Activated CD8-positive, alpha-beta memory T cell treated with anti-CD3 and anti-CD28 coated beads, Interleukin-2, amount 50 U/mL, for 48 hours (primary cell): ENCODE results near the gene THAP2.
"Not testable (repeated sequence)": the region's sequence is repeated elsewhere in the genome, so short reads cannot be mapped to it uniquely, and the experiment has no call there.

Experiments used
- DNase-seq: peaks from one replicate; pipeline ENCODE4 v3.0.0-alpha.2; 2020

THAP2 gene

DNA sequence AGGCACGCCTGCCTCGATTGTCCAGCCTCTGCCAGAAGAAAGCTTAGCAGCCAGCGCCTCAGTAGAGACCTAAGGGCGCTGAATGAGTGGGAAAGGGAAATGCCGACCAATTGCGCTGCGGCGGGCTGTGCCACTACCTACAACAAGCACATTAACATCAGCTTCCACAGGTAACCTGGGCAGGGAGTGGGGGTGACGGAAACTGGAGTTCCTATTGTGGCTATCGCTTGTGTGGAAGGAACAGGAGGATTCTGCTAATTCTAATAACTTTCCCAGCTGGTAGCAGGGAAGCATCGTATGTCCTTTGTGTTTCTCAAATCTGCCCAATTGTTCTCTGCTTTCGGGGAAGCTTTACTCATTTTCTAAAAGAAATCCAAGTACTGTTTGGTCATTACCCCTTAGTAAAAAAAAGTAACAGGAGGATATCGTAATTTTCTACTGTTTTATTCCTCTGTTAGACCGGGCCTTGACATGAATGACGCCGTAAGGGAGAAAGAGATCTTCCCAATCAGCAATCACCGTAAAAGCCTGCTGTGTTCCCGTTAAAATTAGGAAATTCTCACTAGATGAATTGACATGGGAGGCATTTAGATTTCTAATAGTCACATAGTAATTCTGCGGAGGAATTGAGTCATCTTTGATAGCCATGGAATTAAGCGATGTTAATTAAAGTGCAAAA lies 449 bp downstream of the THAP2 start:
- no peak for DNase-seq

DNA sequence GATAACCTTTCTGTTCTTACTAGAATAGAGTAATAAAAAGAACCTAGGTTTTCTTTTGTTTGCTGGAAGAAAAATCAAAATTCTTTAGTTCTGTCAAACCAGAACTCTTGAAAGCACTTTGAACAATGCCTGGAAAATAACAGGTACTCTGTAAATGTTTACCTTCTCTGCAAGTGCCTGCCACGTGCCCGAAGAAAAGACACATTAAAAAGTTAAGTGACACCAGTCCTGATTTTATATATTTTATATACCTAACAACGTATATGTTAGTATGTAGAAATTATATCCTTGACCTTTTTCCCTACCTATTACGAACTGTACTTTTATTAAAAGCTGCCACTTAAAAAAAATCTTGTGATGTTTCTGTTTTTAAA lies 976 bp downstream of the THAP2 start:
- DNase-seq = no peak

DNA sequence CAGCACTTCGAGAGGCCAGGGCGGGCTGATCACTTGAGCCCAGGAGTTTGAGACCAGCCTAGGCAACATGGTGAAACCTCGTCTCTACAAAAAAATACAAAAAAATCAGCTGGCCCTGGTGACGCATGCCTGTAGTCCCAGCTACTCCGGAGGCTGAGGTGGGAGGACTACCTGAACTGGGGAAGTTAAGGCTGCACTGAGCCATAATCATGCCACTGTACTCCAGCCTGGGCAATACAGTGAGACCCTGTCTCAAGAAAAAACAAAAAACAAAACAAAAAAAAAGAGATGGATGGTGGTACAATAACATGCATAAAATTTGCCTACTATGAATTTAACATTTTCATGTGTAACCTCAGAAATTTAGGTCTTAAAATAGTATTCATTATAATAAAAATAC lies 2.2 kb downstream of the THAP2 start:
- DNase-seq = no peak

DNA sequence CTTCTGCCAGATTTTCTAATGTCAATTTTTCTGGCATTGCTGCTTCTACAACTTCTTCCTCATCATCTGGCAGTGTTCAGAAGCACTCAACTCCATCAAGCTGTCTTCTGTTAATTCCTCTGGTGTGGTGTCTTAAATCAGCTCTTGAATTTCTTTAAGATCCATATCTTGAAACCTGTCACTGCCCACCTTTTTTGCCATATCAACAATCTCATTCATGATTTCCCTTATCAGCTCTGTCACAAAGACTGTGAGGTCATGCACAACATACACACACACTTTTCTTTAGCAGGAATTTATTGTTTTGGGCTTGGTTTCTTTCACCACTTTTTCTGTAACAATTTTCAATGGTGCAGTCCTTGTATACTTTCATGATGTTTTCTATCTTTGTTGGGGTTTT lies 7.2 kb downstream of the THAP2 start:
- DNase-seq = no peak

DNA sequence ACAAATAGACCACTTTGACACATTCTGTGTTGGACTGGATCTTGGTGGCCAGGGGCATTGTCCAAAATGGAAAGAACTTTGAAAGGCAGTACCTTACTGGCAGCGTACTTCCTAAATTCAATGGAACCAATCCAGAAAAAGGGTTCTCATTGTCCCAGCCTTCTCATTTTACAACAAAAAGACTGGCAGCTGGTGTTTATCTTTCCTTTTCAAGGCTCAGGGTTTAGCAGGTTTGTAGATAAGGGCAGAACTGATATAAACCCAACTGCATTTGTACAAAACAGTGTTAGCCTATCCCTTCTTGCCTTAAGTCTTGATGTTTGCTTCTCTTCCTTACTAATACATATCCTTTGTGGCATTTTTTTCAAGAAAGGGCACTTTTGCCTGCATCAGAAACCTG lies 7.7 kb downstream of the THAP2 start:
- DNase-seq = no peak

DNA sequence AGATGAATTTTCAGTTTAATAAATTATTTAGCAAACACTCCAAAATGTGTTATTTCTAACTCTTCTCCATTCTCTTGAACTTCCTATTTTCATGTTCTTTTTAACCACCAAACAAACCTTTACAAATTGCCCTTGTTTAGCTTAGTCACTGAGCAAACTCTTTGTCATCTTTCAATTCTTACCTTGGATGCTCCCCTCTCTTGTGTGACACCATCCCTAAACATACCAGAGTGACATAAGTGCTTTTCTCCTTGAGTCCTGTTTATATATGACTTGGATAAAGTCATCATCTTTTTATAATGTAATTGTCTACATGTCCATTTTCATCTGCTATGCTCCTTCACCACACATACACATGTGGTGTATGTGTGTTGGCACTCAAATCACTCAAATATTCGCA lies 18.4 kb downstream of the THAP2 start:
- DNase-seq = no peak

DNA sequence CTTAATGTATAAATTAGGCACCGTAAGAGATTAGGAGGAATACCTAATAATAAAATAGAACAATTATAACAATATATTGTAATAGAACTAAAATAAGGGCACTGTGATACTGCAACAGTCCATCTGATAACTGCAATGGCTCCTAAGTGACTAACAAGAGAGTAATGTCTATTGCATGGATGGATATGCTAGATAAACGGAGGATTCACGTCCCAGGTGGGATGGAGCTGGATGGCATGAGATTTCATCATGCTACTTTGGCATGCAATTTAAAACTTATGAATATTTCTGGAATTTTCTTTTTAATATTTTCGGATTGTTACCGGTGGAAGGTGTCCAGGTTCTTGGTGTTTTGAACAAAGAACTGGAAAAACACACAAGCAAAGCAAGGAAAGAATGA lies 19.5 kb downstream of the THAP2 start:
- DNase-seq = no peak

DNA sequence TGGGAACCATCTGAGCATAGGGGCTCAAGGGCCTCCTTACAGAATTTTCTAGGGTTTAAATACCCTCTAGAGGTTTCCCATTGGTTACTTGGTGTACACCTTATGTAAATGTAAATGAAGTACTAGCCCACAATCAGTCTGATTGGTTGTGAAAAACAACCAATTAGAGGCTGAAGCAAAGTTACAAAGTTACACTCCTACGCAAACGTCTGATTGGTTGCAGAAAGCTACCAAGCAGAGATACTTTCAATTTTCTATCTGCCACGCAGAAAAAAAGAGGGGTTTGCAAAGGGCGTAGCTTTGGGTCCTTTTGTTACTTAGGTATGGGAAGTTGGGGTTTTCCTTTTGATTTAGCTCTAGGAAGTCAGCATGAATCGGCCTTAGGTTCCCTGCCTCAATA lies 20.0 kb downstream of the THAP2 start:
- DNase-seq = no peak

DNA sequence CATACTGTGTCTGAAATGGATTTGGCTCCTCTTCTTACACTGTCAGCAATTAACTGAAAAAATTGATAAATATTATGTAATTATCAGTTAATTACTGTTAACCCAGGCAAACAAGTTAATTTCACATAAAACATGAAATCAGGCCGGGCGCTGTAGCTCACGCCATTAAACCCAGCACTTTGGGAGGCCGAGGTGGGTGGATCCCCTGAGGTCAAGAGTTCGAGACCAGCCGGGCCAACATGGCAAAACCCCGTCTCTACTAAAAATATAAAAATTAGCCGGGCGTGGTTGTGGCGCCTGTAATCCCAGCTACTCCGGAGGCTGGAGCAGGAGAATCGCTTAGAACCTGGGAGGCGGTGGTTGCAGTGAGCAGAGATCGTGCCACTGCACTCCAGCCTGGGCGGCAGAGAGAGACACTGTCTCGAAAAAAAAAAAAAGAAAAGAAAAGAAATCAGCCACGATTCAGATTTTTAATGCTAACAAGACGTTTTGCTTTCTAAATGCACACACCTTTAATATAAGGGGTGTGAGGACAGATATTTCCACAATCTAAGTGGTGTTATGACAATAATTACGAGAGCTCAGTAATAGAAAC lies 21.3 kb downstream of the THAP2 start:
- DNase-seq = no peak

DNA sequence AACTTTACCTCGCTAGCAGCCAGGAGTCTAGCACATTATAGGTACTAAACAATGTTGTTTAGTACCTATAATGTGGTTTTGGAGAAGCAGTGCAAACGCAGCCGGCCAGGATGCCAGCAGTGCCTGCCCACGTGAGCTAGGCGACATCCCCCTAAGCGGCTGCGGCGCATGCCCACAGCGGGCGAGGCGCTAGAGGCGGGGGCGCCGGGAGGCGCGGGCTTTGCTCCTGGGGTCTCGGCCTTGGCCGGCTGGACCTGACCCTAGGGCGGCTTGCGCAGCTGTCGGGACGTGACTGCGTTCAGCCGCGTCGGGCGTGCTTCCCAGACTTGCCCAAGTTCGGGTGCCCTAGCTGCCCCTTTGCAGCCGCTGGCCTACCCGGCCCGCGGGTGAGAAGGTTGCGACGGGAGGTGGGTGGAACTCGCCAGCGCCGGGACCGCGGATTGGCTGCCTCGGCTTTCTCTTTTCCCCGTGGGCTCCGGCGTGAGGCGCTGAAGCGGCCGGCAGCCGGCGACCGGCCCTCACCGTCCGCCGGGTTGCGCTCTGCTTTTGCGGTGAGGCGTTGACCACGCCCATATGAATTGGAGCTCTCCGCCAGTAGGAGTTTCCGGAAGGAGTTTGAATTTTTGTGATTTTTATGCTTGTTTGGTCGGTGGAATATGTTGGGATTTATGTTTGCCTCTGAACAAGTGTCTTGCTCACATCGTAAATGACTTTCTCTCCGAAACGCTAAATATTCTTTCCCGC lies 22.0 kb downstream of the THAP2 start, which contains the start of gene TMEM19:
TSS of gene TMEM19 (plus strand) at position 169 of the 744 bp plus-strand sequence. CDS start 599 bp downstream, outside the sequence.
- peak; percentile 90 for DNase-seq

DNA sequence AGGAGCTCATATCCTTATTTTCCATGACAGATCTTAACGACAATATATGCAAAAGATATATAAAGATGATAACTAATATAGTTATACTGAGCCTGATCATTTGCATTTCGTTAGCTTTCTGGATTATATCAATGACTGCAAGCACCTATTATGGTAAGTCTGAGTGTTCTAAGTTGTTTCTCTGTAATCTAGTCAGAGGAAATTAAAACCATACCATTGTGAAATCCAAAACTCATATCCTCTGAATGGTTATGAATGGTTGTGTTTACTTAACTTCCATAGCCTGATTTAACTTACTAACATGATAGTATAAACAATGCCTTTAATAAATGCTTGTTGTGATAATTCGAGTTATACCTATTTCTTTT lies 22.5 kb downstream of the THAP2 start:
- DNase-seq = no peak

DNA sequence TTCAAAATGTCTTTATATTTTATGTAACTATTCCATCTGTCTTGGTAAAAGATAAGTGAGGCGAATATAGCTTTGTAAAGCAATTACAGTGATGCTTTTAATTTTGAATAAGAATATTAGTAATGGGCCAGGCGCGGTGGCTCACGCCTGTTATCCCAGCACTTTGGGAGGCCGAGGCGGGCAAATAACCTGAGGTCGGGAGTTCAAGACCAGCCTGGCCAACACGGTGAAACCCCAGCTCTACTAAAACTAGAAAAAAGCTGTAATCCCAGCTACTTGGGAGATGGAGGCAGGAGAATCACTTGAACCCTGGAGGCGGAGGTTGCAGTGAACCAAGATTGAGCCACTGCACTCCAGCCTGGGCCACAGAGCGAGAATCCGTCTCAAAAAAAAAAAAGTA lies 23.1 kb downstream of the THAP2 start:
- not testable (repeated sequence) for DNase-seq

DNA sequence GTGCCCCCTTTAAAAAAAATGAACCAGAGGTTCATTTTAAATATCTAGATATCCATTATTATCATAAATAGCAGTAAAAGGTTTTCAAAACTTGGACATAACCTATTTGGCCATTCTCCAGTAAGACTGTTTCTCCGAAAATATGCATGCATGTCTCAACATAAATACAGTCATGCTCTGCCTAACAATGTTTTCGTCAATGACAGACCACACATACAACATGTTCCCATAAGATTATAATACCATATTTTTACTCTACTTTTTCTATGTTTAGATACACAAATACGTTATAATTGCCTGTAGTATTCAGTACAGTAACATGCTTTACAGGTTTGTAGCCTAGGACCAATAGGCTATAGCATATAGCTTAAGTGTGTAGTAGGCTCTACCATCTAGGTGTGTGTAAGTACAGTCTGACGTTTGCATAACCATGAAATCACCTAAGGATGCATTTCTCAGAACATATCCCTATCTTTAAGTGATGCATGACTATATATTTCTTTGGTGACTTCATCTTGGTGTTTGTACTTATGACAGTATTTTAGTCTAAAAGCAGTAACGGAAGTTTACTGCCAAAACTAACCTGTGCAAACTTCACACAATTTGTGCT lies 25.0 kb downstream of the THAP2 start:
- no peak for DNase-seq

DNA sequence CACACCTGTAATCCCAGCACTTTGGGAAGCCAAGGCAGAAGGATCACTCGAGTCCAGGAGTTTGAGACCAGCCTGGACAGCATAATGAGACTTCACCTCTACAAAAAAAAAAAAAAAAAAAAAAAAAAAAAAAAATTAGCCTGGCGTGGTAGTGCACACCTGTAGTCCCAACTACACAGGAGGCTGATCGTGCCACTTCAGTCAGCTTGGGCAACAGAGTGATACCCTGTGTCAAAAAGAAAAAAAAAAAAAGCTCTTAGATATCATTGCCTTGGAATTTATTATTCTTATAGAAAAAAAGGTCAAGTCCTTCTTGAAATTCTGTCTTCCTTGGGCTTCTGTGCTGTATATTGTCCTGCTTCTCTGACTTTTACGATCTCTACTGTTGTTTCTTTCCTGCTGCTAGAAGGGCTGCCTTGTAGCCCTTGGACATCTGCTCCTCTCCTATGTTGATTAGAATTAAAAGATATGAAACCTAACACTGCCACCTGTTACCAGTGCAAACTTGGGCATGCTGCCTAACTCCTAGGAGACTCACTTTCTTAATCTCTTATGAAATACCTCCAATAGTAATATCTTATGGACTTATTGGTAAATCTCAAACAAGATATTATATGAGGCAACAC lies 27.5 kb downstream of the THAP2 start:
- DNase-seq = no peak

DNA sequence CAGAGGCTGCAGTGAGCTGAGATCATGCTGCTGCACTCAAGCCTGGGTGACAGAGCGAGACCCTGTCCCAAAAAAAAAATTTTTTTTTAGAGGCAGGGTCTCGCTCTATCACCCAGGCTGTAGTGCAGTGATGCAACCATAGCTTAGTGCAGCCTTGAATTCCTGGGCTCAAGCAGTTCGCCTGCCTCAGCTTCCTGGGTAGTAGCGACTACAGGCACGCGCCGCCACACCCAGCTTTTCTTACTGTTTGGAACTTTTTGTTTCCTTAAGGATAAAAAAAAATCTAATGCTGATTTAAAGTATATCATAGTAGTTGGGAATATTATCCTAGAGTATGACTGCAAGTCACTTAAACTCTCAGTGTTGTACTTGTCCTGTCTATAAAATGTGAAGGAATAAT lies 29.0 kb downstream of the THAP2 start:
- DNase-seq = no peak

DNA sequence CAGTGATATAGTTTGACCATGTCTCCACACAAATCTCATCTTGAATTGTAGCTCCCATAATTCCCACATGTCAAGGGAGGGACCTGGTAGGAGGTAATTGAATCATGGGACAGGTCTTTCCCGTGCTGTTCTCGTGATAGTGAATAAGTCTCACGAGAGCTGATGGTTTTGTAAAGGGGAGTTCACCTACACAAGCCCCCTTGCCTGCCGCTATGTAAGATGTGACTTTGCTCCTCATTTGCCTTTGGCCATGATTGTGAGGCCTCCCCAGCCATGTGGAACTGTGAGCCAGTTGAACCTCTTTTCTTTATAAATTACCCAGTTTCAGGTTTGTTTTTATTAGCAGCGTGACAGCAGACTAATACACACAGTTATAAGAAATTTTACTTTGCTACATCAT lies 29.6 kb downstream of the THAP2 start:
- not testable (repeated sequence) for DNase-seq

DNA sequence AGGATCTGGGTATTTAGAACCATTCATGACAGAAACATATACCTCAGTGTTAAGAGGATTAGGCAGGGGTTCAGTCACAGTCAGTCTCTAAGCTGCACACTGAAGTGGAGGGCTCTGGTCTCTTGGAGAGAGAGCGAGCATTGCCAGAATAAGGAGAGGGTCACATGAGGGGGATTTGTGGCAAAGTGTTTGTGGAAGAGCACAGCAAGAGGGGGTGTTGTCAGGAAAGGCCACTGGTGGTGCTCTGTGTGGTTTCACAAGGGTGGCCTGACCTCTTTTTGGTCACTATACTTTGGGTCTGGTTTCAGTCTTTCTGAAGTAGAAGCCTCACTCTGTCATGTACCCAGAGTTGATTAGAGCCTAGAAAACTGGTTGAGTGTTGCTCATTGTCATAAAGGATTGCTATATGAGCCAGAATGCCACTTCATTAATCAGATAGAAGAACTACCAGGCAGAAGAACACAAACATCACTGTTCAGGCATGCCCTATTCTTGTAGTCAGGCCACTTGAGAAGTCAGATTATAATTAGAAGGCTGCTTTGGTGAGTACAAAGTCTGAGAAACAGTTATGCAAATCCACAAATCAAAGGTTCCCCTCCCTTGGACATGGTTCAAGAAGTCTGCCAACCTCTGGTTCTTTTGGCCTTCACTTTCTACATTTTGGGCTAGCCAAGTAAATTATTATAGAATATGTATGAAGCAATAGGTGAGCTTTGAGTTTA lies 30.2 kb downstream of the THAP2 start:
- DNase-seq = no peak

DNA sequence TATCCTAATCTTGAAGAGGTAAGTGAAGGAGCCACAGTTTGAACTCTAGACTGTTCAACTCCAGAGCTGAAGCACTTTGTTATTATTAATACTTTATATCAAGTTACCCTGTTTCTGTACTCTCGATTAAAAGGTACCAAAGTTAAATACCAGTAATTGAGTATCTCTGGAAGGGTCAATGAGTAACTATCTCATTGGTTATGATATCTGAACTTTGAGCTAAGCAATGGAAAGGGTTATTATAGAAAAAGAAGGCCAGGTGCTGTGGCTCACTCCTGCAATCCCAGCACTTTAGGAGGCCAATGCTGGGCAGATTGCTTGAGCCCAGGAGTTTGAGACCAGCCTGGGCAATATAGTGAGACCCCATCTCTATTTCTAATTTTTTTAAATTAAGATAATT lies 31.7 kb downstream of the THAP2 start:
- no peak for DNase-seq

DNA sequence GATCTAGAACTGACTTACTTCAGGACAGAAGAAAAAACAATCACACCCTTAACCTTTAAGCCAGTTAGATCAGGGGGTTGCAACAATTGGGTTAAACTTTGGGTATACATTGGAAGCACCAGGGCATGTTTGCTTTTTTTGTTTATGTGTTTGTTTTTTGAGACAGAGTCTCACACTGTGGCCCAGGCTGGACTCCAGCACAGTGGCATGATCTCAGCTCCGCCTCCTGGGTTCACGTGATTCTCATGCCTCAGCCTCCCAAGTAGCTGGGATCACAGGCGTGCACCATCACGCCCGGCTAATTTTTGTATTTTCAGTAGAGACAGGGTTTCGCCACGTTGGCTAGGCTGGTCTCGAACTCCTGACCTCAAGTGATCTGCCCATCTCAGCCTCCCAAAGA lies 38.1 kb downstream of the THAP2 start:
- not testable (repeated sequence) for DNase-seq

DNA sequence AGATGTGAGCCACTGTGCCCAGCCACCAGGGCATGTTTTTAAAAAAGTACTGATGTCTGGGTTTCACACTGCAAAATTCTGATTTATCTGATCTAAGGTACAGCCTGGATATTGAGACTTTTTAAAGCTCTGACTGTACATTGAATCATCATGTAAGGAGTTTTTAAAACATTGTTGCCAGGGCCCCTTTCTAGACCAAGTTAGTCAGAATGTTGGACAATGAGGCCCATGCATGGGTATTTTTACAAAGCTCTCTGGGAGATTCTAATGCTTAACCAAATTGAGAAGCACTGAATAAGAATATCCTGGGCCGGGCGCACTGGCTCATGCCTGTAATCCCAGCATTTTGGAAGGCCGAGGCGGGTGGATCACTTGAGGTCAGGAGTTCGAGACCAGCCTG lies 38.5 kb downstream of the THAP2 start:
- DNase-seq = no peak

DNA sequence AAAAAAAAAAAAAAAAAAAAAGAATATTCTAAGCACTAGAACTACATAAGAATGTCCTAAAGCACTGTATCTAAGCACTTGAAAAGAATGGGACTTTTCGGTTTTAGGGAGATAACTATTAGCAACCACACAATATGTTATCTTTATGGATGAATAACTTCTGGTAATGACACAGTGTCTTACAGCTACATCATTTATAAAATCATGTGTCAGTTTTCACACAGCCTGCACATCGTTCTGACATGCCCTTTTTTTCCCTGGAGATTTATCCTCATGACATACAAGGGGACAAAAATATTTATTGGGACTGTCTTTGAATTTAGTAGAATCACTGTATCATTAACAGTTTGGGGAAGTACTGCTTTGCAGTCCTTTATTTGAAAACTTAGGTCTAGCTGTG lies 39.1 kb downstream of the THAP2 start:
- DNase-seq = no peak

DNA sequence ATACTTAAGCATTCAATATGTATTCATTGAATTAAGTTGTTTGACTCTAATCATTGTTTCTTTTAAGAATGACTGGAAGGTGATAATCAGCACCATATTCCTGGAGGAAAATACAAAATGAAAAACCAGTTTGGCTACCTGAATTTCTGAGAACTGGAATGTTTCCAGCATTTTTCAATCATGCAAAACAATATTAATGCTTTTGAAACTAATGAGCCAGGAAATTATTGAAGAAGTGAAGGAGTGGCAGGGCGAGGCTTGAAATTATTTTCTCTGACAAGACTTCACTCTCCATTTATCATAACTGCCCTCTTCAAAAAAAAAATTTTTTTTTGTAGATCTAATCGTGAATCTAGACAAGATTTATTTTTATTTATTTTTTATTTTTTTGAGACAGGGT lies 40.8 kb downstream of the THAP2 start:
- no peak for DNase-seq

DNA sequence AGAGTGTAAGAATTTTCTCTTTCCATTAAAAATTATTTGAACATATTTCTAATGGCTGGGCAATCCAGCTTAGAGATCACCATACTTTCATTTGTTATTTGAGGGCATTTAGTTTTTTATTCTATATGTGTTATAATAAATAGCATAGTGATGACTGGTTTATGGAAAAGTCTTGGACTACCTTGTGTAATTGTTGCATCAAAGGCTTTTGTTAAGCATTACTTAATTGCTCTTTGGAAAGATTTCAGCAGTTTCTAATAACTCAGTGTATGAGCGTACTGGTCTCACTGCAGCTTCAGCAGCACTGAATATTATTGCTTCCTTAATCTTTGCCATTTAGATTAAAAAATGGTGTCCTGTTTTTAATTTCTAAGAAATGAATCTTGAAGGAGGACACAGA lies 44.6 kb downstream of the THAP2 start:
- no peak for DNase-seq
